Peyer's patch (tissue), 4 donors: ENCODE data around the gene FXN. TPM values are rescaled to one million over a fixed set of nuclear protein-coding genes. Genes with fewer than 3 reads are reported as not detected.
A peak's percentile ranks its signal among the peaks of the same experiment; 100 is the strongest.

Experiments
- DNase-seq, 3 donors: peaks; one replicate each; pipeline ENCODE4 v3.0.0-alpha.2; 2017 to 2019
- H3K27ac ChIP-seq, 4 donors: fragments of 200-600 bp; sonication (generic); one replicate each; pipeline ENCODE4 v1.5.1; 2016 to 2019
- H3K27me3 ChIP-seq, 2 donors: fragments of 200-600 bp; sonication (generic); one replicate each; pipeline ENCODE4 v1.5.1; 2019
- H3K36me3 ChIP-seq, 3 donors: fragments of 200-600 bp; sonication (generic); one replicate each; pipeline ENCODE4 v1.5.1; 2016 to 2019
- H3K4me1 ChIP-seq, 4 donors: fragments of 200-600 bp; sonication (generic); one replicate each; pipeline ENCODE4 v1.5.1; 2016 to 2019
- H3K4me3 ChIP-seq, 4 donors: fragments of 200-600 bp; sonication (generic); 1 replicate in 3 of 4; 2 replicates in 1 of 4; pipeline ENCODE4 v1.5.1; 2016 to 2019; ENCODE audit warnings: mild to moderate bottlenecking in 1 of 4
- H3K9me3 ChIP-seq, 4 donors: fragments of 200-600 bp; sonication (generic); one replicate each; pipeline ENCODE4 v1.5.1; 2016 to 2019; ENCODE audit warnings: mild to moderate bottlenecking in 1 of 4
- CTCF ChIP-seq, 6 experiments: fragments of 450-650 bp in 4 of 6; fragments of 200-600 bp in 2 of 6; sonication (generic) in 1 of 6; IDR thresholded peaks; one replicate each; pipeline ENCODE4 v1.5.1; 2017 to 2019; ENCODE audit warnings: antibody characterized with exemption in 6 of 6, mild to moderate bottlenecking in 3 of 6, moderate library complexity in 1 of 6
- POLR2A ChIP-seq, 2 donors: fragments of 450-650 bp; IDR thresholded peaks; one replicate each; pipeline ENCODE4 v1.5.1; 2017; ENCODE audit warnings: antibody characterized with exemption in 2 of 2, mild to moderate bottlenecking in 2 of 2, moderate library complexity in 2 of 2
- total RNA-seq, 4 donors: library from RNA; depleted of rRNA; stranded (reverse); fragments of >200 nt; gene quantifications; one replicate each; pipeline ENCODE4 v1.1.0, GENCODE V29; 2016

Gene FXN
- total RNA-seq, 4 donors from 2014 or later: 1.7 to 4.2 (median 2.7) TPM

GRCh38 chr9:69078581-69078980 lies 43.0 kb downstream of the FXN start:
- no peaks in the 10 kb centered on the region for H3K4me1 ChIP-seq
- no peak for TF ChIP-seq POLR2A (IDR thresholded peaks at IDR 0.05)
- TF ChIP-seq CTCF (IDR thresholded peaks at IDR 0.05): no peak
- H3K27ac ChIP-seq: peak overlapping the region in 1 of 4 donors; percentile 45
- no peak overlapping the region for H3K4me3 ChIP-seq
- H3K9me3 ChIP-seq: no peaks in the 10 kb centered on the region
- H3K36me3 ChIP-seq: no peaks in the 10 kb centered on the region
- DNase-seq: no peak
- H3K27me3 ChIP-seq: no peaks in the 10 kb centered on the region

- no peak for TF ChIP-seq CTCF (IDR thresholded peaks at IDR 0.05)
- TF ChIP-seq POLR2A (IDR thresholded peaks at IDR 0.05): no peak
- Histone ChIP-seq H3K27ac (peak overlapping the region in 1 of 4 donors; percentile 45), H3K4me3 (no peak overlapping the region), H3K4me1 (no peaks in the 10 kb centered on the region), H3K36me3 (no peaks in the 10 kb centered on the region), H3K27me3 (no peaks in the 10 kb centered on the region), H3K9me3 (no peaks in the 10 kb centered on the region)
- DNase-seq: no peak
Observed at GRCh38 chr9:69079186-69079585, 43.6 kb downstream of the FXN start.

- H3K9me3 ChIP-seq: no peaks in the 10 kb centered on the region
- no peaks in the 10 kb centered on the region for H3K27me3 ChIP-seq
- no peak overlapping the region for H3K27ac ChIP-seq
- no peaks in the 10 kb centered on the region for H3K4me1 ChIP-seq
- no peak overlapping the region for H3K4me3 ChIP-seq
- no peaks in the 10 kb centered on the region for H3K36me3 ChIP-seq
- TF ChIP-seq POLR2A (IDR thresholded peaks at IDR 0.05) (no peak), CTCF (IDR thresholded peaks at IDR 0.05) (no peak)
- DNase-seq: no peak
Observed at GRCh38 chr9:69081261-69081660, 45.7 kb downstream of the FXN start.

- no peaks in the 10 kb centered on the region for H3K4me1 ChIP-seq
- H3K9me3 ChIP-seq: no peaks in the 10 kb centered on the region
- H3K36me3 ChIP-seq: no peaks in the 10 kb centered on the region
- TF ChIP-seq CTCF (IDR thresholded peaks at IDR 0.05) (no peak), POLR2A (IDR thresholded peaks at IDR 0.05) (no peak)
- H3K27ac ChIP-seq: no peak overlapping the region
- H3K4me3 ChIP-seq: no peak overlapping the region
- no peaks in the 10 kb centered on the region for H3K27me3 ChIP-seq
- DNase-seq: no peak
Observed at GRCh38 chr9:69083321-69083720, 47.8 kb downstream of the FXN start.

GRCh38 chr9:69085569-69086283 lies 50.2 kb downstream of the FXN start:
- TF ChIP-seq POLR2A (IDR thresholded peaks at IDR 0.05): no peak
- TF ChIP-seq CTCF (IDR thresholded peaks at IDR 0.05): no peak
- H3K27ac ChIP-seq: no peak overlapping the region
- H3K4me1 ChIP-seq: peaks cover 0 to 9% (median 0%) of the 10 kb centered on the region in 4 donors
- no peak for DNase-seq
- H3K9me3 ChIP-seq: no peaks in the 10 kb centered on the region
- H3K27me3 ChIP-seq: no peaks in the 10 kb centered on the region
- no peak overlapping the region for H3K4me3 ChIP-seq
- no peaks in the 10 kb centered on the region for H3K36me3 ChIP-seq
